ENCODE data around the gene TRIP13.

GRCh38 chr5:911601-912000 is 18.9 kb downstream of the TRIP13 start:
- TF ChIP-seq YY1 (IDR thresholded peaks at IDR 0.05; ENCODE audit: insufficient read depth, insufficient read length) (no peak), SUZ12 (IDR thresholded peaks at IDR 0.05; ENCODE audit: extremely low read depth, insufficient read depth, insufficient read length) (no peak)

All from NT2/D1 (cell line).